Measurements from ENCODE around the gene OR4K5. TPM values are rescaled to one million over a fixed set of nuclear protein-coding genes. Genes with fewer than 3 reads are reported as not detected.

Gene OR4K5
- total RNA-seq, 1 experiment from 2014 or later = not detected

- Mint-ChIP-seq H3K27ac (ENCODE audit: unreplicated experiment) (no peak overlapping the region), H3K9me3 (ENCODE audit: low read depth, unreplicated experiment) (peaks cover 4% of the 10 kb centered on the region)
- TF ChIP-seq CTCF (IDR thresholded peaks at IDR 0.05; ENCODE audit: unreplicated experiment) = no peak
Measured at GRCh38 chr14:19895282-19895681, 25.1 kb upstream of the OR4K5 start.

GRCh38 chr14:19900999-19901398, 19.4 kb upstream of the OR4K5 start:
- H3K27ac Mint-ChIP-seq (ENCODE audit: unreplicated experiment) = no peak overlapping the region
- H3K4me1 Mint-ChIP-seq (ENCODE audit: low read depth, unreplicated experiment) = no peaks in the 10 kb centered on the region
- intact Hi-C loops (cut with micrococcal nuclease; ENCODE audit: unreplicated experiment) = no loop called here
- no peaks in the 10 kb centered on the region for H3K36me3 Mint-ChIP-seq (ENCODE audit: insufficient read depth, unreplicated experiment)
- H3K9me3 Mint-ChIP-seq (ENCODE audit: low read depth, unreplicated experiment) = peaks cover 11% of the 10 kb centered on the region
- DNase-seq = no peak
- no peak overlapping the region for H3K4me3 Mint-ChIP-seq (ENCODE audit: low read depth, unreplicated experiment)
- CTCF ChIA-PET = no interaction called here
- no peak for TF ChIP-seq CTCF (IDR thresholded peaks at IDR 0.05; ENCODE audit: unreplicated experiment)
- no TSS peak for BruUV-seq (replicated peaks)
- H3K27me3 Mint-ChIP-seq (ENCODE audit: unreplicated experiment) = no peaks in the 10 kb centered on the region

More at GRCh38 chr14:19895282-19895681, 25.1 kb upstream of the OR4K5 start:
- no TSS peak for BruUV-seq (replicated peaks)
- no peak for DNase-seq
- Mint-ChIP-seq H3K4me3 (ENCODE audit: low read depth, unreplicated experiment) (no peak overlapping the region), H3K27me3 (ENCODE audit: unreplicated experiment) (no peaks in the 10 kb centered on the region), H3K36me3 (ENCODE audit: insufficient read depth, unreplicated experiment) (no peaks in the 10 kb centered on the region), H3K4me1 (ENCODE audit: low read depth, unreplicated experiment) (no peaks in the 10 kb centered on the region)
- CTCF ChIA-PET = no interaction called here
- intact Hi-C loops (cut with micrococcal nuclease; ENCODE audit: unreplicated experiment) = no loop called here

- H3K27ac Mint-ChIP-seq (ENCODE audit: unreplicated experiment) = no peak overlapping the region
- TF ChIP-seq CTCF (IDR thresholded peaks at IDR 0.05; ENCODE audit: unreplicated experiment) = no peak
- no peaks in the 10 kb centered on the region for H3K4me1 Mint-ChIP-seq (ENCODE audit: low read depth, unreplicated experiment)
- no peak for DNase-seq
- CTCF ChIA-PET = no interaction called here
- H3K9me3 Mint-ChIP-seq (ENCODE audit: low read depth, unreplicated experiment) = peaks cover 9% of the 10 kb centered on the region
- no peaks in the 10 kb centered on the region for H3K27me3 Mint-ChIP-seq (ENCODE audit: unreplicated experiment)
- no TSS peak for BruUV-seq (replicated peaks)
- H3K4me3 Mint-ChIP-seq (ENCODE audit: low read depth, unreplicated experiment) = no peak overlapping the region
- intact Hi-C loops (cut with micrococcal nuclease; ENCODE audit: unreplicated experiment) = no loop called here
- H3K36me3 Mint-ChIP-seq (ENCODE audit: insufficient read depth, unreplicated experiment) = no peaks in the 10 kb centered on the region
Measured at GRCh38 chr14:19902409-19902808, 18.0 kb upstream of the OR4K5 start.

GRCh38 chr14:19906665-19907064, 13.7 kb upstream of the OR4K5 start:
- H3K9me3 Mint-ChIP-seq (ENCODE audit: low read depth, unreplicated experiment) = peaks cover 5% of the 10 kb centered on the region
- no peak overlapping the region for H3K27ac Mint-ChIP-seq (ENCODE audit: unreplicated experiment)
- no peaks in the 10 kb centered on the region for H3K27me3 Mint-ChIP-seq (ENCODE audit: unreplicated experiment)
- no TSS peak for BruUV-seq (replicated peaks)
- DNase-seq = no peak
- CTCF ChIA-PET = no interaction called here
- no peaks in the 10 kb centered on the region for H3K4me1 Mint-ChIP-seq (ENCODE audit: low read depth, unreplicated experiment)
- no peak overlapping the region for H3K4me3 Mint-ChIP-seq (ENCODE audit: low read depth, unreplicated experiment)
- no peaks in the 10 kb centered on the region for H3K36me3 Mint-ChIP-seq (ENCODE audit: insufficient read depth, unreplicated experiment)
- no peak for TF ChIP-seq CTCF (IDR thresholded peaks at IDR 0.05; ENCODE audit: unreplicated experiment)
- intact Hi-C loops (cut with micrococcal nuclease; ENCODE audit: unreplicated experiment) = no loop called here
